ENCODE data around the gene CHCHD10. TPM values are rescaled to one million over a fixed set of nuclear protein-coding genes. Genes with fewer than 3 reads are reported as not detected.

The CHCHD10 gene
- total and polyA plus RNA-seq, 2 of the 8 experiments (the other 6 are each of a cell fraction or from before 2014, with no cell fraction given) = 58.3 to 94.5 TPM

- TF ChIP-seq CHD7 (IDR thresholded peaks at IDR 0.05; ENCODE audit: insufficient replicate concordance, low read length) (no peak), EGR1 (IDR thresholded peaks at IDR 0.05; ENCODE audit: borderline replicate concordance, low read depth, low read length) (peak; percentile 45; the same call in 1 of the 2 replicates), POLR2A (IDR thresholded peaks at IDR 0.05; ENCODE audit: control extremely low read depth in 1 of 2, low read depth in 2 of 2, low read length in 2 of 2) (0 out of 3 replicates have a peak, but pooled peaks of 1 of the 2 experiments have one; percentile 33), E2F6 (IDR thresholded peaks at IDR 0.05) (peak; percentile 33; the same call in 1 of the 2 replicates), SP2 (IDR thresholded peaks at IDR 0.05; ENCODE audit: low read length) (no peak)
Measured at GRCh38 chr22:23751441-23751996, 16.3 kb downstream of the CHCHD10 start (continued).
